HepG2 (cell line): ENCODE data around the gene QPCT. TPM values are rescaled to one million over a fixed set of nuclear protein-coding genes. Genes with fewer than 3 reads are reported as not detected.

Experiments used
- ATAC-seq: fragments of 200-7000 bp; cut with Tn5 transposase; 3 replicates; pipeline ENCODE4 v1.9.1; 2020; ENCODE audit warnings: mild to moderate bottlenecking, moderate library complexity
- BruUV-seq: library from RNA; stranded (reverse); fragments of 400-500 nt; replicated peaks from 2 replicates; lab custom pipeline; 2021; lab: Mats Ljungman, UMichigan
- CTCF ChIA-PET: fragments of 300-600 bp; formaldehyde crosslinking; extraction: SDS; loops from one replicate; lab custom pipeline; 2021; ENCODE audit warnings: low total read pairs, inconsistent platforms, low intra/inter-chr PET ratio; lab: Yijun Ruan, JAX
- POLR2A ChIA-PET: fragments of 350-600 bp; sonication (Branson Sonifier 250); formaldehyde crosslinking; loops from one replicate; lab custom pipeline; 2020; ENCODE audit warnings: antibody characterized with exemption, inconsistent platforms; lab: Yijun Ruan, JAX
- DNase-seq: peaks from one replicate; pipeline ENCODE4 v3.0.0-alpha.2; 2015; ENCODE audit warnings: low spot score
- FAIRE-seq: peaks from 3 replicates; lab custom pipeline; 2011; peaks lifted over from hg19 to GRCh38; lab: Jason Lieb, UNC
- H2AFZ ChIP-seq: one replicate; pipeline ENCODE4 v1.6.1; 2011; ENCODE audit warnings: low read length, inconsistent platforms
- H3K27ac ChIP-seq: fragments of 300-600 bp; 3 replicates; pipeline ENCODE4 v1.8.0; 2011; ENCODE audit warnings: mixed run types, mild to moderate bottlenecking, mixed read lengths, low read length, inconsistent platforms; ENCODE audit not compliant: insufficient read depth; ENCODE audit errors: extremely low read length
- H3K27me3 ChIP-seq, 2 experiments: fragments of 200-600 bp in 1 of 2; 2 replicates in 1 of 2; 3 replicates in 1 of 2; pipeline versions ENCODE4 v1.6.0 to v1.8.0; 2011; ENCODE audit warnings: low read length in 2 of 2, mild to moderate bottlenecking in 2 of 2, moderate library complexity in 2 of 2, inconsistent platforms in 1 of 2; ENCODE audit not compliant: insufficient read depth in 2 of 2, control insufficient read depth in 1 of 2
- H3K36me3 ChIP-seq, 2 experiments: fragments of 200-600 bp in 1 of 2; replicated peaks in 1 of 2; 2 replicates in 1 of 2; 3 replicates in 1 of 2; pipeline versions ENCODE4 v1.5.1 to v1.8.0; 2011; ENCODE audit warnings: low read length in 2 of 2, inconsistent platforms in 1 of 2; ENCODE audit not compliant: insufficient read depth in 2 of 2, control insufficient read depth in 1 of 2
- H3K4me1 ChIP-seq: 2 replicates; pipeline ENCODE4 v1.5.1; 2012; ENCODE audit warnings: low read length, inconsistent platforms; ENCODE audit not compliant: insufficient read depth
- H3K4me2 ChIP-seq: 2 replicates; pipeline ENCODE4 v1.6.0; 2011; ENCODE audit warnings: low read depth, low read length, inconsistent platforms
- H3K4me3 ChIP-seq, 3 experiments: fragments of 200-600 bp in 1 of 3; sonication (generic), shearing (Covaris generic) in 1 of 3; replicated peaks in 1 of 3; 2 replicates each; pipeline ENCODE4 v1.5.1; 2011 to 2016; ENCODE audit warnings: low read length in 3 of 3, inconsistent platforms in 2 of 3, low read depth in 2 of 3, mild to moderate bottlenecking in 2 of 3, control low read depth in 1 of 3, mixed read lengths in 1 of 3; ENCODE audit not compliant: insufficient read depth in 1 of 3
- H3K79me2 ChIP-seq: one replicate; pipeline ENCODE4 v1.6.1; 2011; ENCODE audit warnings: low read length, inconsistent platforms; ENCODE audit not compliant: insufficient read depth
- H3K9ac ChIP-seq: 2 replicates; pipeline ENCODE4 v1.6.0; 2011; ENCODE audit warnings: mild to moderate bottlenecking, low read depth, low read length, inconsistent platforms; ENCODE audit not compliant: insufficient read depth
- H3K9me3 ChIP-seq: 2 replicates; pipeline ENCODE4 v1.5.1; 2012; ENCODE audit warnings: mild to moderate bottlenecking, low read length
- H4K20me1 ChIP-seq: 2 replicates; pipeline ENCODE4 v1.6.0; 2011; ENCODE audit warnings: inconsistent platforms, mild to moderate bottlenecking, low read length, moderate library complexity; ENCODE audit not compliant: insufficient read depth
- BRF2 ChIP-seq: sonication (generic); formaldehyde crosslinking; IDR thresholded peaks from 2 replicates; pipeline ENCODE4 v1.8.1; 2022; ENCODE audit warnings: mild to moderate bottlenecking, missing genetic modification reagents
- EEA1 ChIP-seq: sonication (generic); formaldehyde crosslinking; IDR thresholded peaks from 2 replicates; pipeline ENCODE4 v1.5.1; 2020; ENCODE audit warnings: mild to moderate bottlenecking, missing genetic modification reagents, borderline replicate concordance
- GPBP1L1 ChIP-seq: sonication (generic); formaldehyde crosslinking; IDR thresholded peaks from 2 replicates; pipeline ENCODE4 v1.5.0; 2020; ENCODE audit warnings: mild to moderate bottlenecking, missing genetic modification reagents
- NFAT5 ChIP-seq: sonication (generic); formaldehyde crosslinking; IDR thresholded peaks from 2 replicates; pipeline ENCODE4 v1.4.0; 2020; ENCODE audit warnings: missing genetic modification reagents
- SMARCC2 ChIP-seq: fragments of 450-650 bp; IDR thresholded peaks from 2 replicates; pipeline ENCODE4 v1.6.1; 2017; ENCODE audit warnings: antibody characterized with exemption, mild to moderate bottlenecking
- ZMYM2 ChIP-seq: sonication (generic); formaldehyde crosslinking; IDR thresholded peaks from 2 replicates; pipeline ENCODE4 v1.8.0; 2022; ENCODE audit warnings: mild to moderate bottlenecking, missing genetic modification reagents
- ZNF124 ChIP-seq: sonication (generic); formaldehyde crosslinking; IDR thresholded peaks from 2 replicates; pipeline ENCODE4 v1.4.0; 2020; ENCODE audit warnings: missing genetic modification reagents
- ZNF605 ChIP-seq: sonication (generic); formaldehyde crosslinking; IDR thresholded peaks from 2 replicates; pipeline ENCODE4 v1.8.0; 2022; ENCODE audit warnings: mild to moderate bottlenecking, missing genetic modification reagents
- ZNF615 ChIP-seq: sonication (generic); formaldehyde crosslinking; IDR thresholded peaks from 2 replicates; pipeline ENCODE4 v1.5.0; 2020; ENCODE audit warnings: mild to moderate bottlenecking, missing genetic modification reagents, borderline replicate concordance
- ZNF776 ChIP-seq: sonication (generic); formaldehyde crosslinking; IDR thresholded peaks from 2 replicates; pipeline ENCODE4 v1.4.0; 2020; ENCODE audit warnings: mild to moderate bottlenecking, missing genetic modification reagents
- WGBS: methylation state at CpG from one replicate; pipeline ENCODE4 v1.1.6; 2017; ENCODE audit warnings: low lambda C conversion rate; 5-methylcytosine and 5-hydroxymethylcytosine counted together
- in situ Hi-C: cut with HindIII; loops from 2 replicates; pipeline ENCODE4 v1.10.0; 2017; ENCODE audit warnings: low pct_unique_long_range_greater_than_20kb; ENCODE audit not compliant: extremely low pct_ligation_motif_present
- intact Hi-C: fragments of 100-400 bp; cut with micrococcal nuclease; formaldehyde crosslinking; loops from one replicate; pipeline ENCODE4 v1.10.0; 2022; ENCODE audit not compliant: unreplicated experiment
- polyA plus RNA-seq, 8 experiments: library from polyadenylated mRNA; depleted of rRNA in 3 of 8; stranded (reverse) in 7 of 8; unstranded in 1 of 8; fragments of >200 nt; fragmentation: Illumina TruSeq in 4 of 8; extraction: Trizol in 4 of 8; gene quantifications; 2 replicates each; pipeline versions ENCODE4 v1.2.1 to v1.2.3, GENCODE V29; 2011 to 2016; ENCODE audit warnings: low read depth in 4 of 8, missing spikeins in 1 of 8, mixed read lengths in 1 of 8; ENCODE audit not compliant: insufficient read depth in 1 of 8
- total RNA-seq, 5 experiments: library from RNA; depleted of rRNA; stranded (reverse); fragments of >200 nt; fragmentation: Illumina TruSeq; extraction: Trizol; gene quantifications; 2 replicates each; pipeline ENCODE4 v1.2.3, GENCODE V29; 2016; ENCODE audit warnings: low read depth in 1 of 5
- TF ChIP-seq, protein P1 (sequence below): IDR thresholded peaks from 2 replicates; pipeline ENCODE4 v1.6.1; 2016; ENCODE audit warnings: missing genetic modification reagents, missing compliant biosample characterization
- TF ChIP-seq, protein P2 (sequence below): IDR thresholded peaks from 2 replicates; pipeline ENCODE4 v1.6.1; 2016
- TF ChIP-seq, protein P3 (sequence below): IDR thresholded peaks from 2 replicates; pipeline ENCODE4 v1.6.1; 2016; ENCODE audit warnings: missing biosample characterization, missing genetic modification reagents, low read depth

The QPCT gene
- total and polyA plus RNA-seq, 2 of the 13 experiments (the other 11 are each of a cell fraction or from before 2014, with no cell fraction given), result 0.77 to 1.2 TPM

- no peak for FAIRE-seq
- H3K79me2 ChIP-seq, result no peaks in the 10 kb centered on the region
- H3K4me2 ChIP-seq, result no peak overlapping the region
- no peak overlapping the region for H2AFZ ChIP-seq
- H3K9me3 ChIP-seq, result no peaks in the 10 kb centered on the region
- ChIA-PET POLR2A (no interaction called here), CTCF (no interaction called here)
- H4K20me1 ChIP-seq, result no peaks in the 10 kb centered on the region
- no peak overlapping the region for H3K9ac ChIP-seq
- DNase-seq, result no peak
- BruUV-seq, result no TSS peak
- no peak overlapping the region for H3K27ac ChIP-seq
- in situ Hi-C loops, result no loop called here
- H3K27me3 ChIP-seq, result peaks cover 0 to 19% of the 10 kb centered on the region in 2 experiments; a peak in 2 of 5 replicates
- H3K36me3 ChIP-seq, result no peaks in the 10 kb centered on the region
- WGBS, result 13% methylated on average over 2 of the region's 2 CpGs
- H3K4me3 ChIP-seq, result no peak overlapping the region
- ATAC-seq, result no peak
- no peaks in the 10 kb centered on the region for H3K4me1 ChIP-seq
- intact Hi-C loops, result loop anchor here (5.0 kb wide), 1 partner anchor 458 kb away; no protein-coding TSS in a partner anchor
- TF ChIP-seq ZNF124 (CRISPR knock-in tag) (no peak), ZNF605 (no peak), GPBP1L1 (CRISPR knock-in tag) (no peak), ZNF615 (CRISPR knock-in tag) (no peak), NFAT5 (no peak), SMARCC2 (no peak), ZMYM2 (CRISPR knock-in tag) (no peak), BRF2 (CRISPR knock-in tag) (no peak), EEA1 (no peak), ZNF776 (CRISPR knock-in tag) (no peak)
- TF ChIP-seq, protein P1, sequence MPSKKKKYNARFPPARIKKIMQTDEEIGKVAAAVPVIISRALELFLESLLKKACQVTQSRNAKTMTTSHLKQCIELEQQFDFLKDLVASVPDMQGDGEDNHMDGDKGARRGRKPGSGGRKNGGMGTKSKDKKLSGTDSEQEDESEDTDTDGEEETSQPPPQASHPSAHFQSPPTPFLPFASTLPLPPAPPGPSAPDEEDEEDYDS, result no peak
- TF ChIP-seq, protein P2, sequence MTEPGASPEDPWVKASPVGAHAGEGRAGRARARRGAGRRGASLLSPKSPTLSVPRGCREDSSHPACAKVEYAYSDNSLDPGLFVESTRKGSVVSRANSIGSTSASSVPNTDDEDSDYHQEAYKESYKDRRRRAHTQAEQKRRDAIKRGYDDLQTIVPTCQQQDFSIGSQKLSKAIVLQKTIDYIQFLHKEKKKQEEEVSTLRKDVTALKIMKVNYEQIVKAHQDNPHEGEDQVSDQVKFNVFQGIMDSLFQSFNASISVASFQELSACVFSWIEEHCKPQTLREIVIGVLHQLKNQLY (CRISPR knock-in tag), result no peak
- TF ChIP-seq, protein P3, sequence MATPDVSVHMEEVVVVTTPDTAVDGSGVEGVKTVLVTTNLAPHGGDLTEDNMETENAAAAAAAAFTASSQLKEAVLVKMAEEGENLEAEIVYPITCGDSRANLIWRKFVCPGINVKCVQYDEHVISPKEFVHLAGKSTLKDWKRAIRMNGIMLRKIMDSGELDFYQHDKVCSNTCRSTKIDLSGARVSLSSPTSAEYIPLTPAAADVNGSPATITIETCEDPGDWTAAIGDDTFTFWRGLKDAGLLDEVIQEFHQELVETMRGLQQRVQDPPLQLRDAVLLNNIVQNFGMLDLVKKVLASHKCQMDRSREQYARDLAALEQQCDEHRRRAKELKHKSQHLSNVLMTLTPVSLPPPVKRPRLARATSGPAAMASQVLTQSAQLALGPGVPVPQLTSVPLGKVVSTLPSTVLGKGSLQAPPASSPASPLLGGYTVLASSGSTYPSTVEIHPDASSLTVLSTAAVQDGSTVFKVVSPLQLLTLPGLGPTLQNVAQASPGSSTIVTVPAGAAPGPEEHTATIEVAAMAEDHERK (CRISPR knock-in tag), result no peak
Measured at GRCh38 chr2:37335604-37336003, 8.8 kb upstream of the QPCT start.
